GM21825 (cell line): ENCODE measurements around the gene HID1.

Source experiments
- ATAC-seq: cut with Tn5 transposase; IDR thresholded peaks from one replicate; pipeline ENCODE4 v1.9.1; 2021; ENCODE audit warnings: mild to moderate bottlenecking, moderate library complexity; ENCODE audit not compliant: unreplicated experiment

Gene HID1

GRCh38 chr17:74951680-74952421 is 20.7 kb downstream of the HID1 start:
- no peak for ATAC-seq

- no peak for ATAC-seq
These were observed 21.5 kb downstream of the HID1 start for GRCh38 chr17:74951065-74951464.

GRCh38 chr17:74950207-74950606 is 22.4 kb downstream of the HID1 start:
- no peak for ATAC-seq

GRCh38 chr17:74949455-74950115 is 23.0 kb downstream of the HID1 start:
- ATAC-seq: no peak

GRCh38 chr17:74947041-74947754 is 25.4 kb downstream of the HID1 start:
- ATAC-seq: no peak

GRCh38 chr17:74946641-74947040 is 25.9 kb downstream of the HID1 start:
- no peak for ATAC-seq

- no peak for ATAC-seq
These were observed 27.0 kb downstream of the HID1 start for GRCh38 chr17:74945543-74945942.

- no peak for ATAC-seq
These were observed 28.6 kb downstream of the HID1 start for GRCh38 chr17:74943808-74944522.

- ATAC-seq: no peak
These were observed 31.3 kb downstream of the HID1 start for GRCh38 chr17:74941128-74941725.

GRCh38 chr17:74939534-74939933 is 33.0 kb downstream of the HID1 start:
- no peak for ATAC-seq

GRCh38 chr17:74938194-74938950 is 34.2 kb downstream of the HID1 start:
- ATAC-seq: no peak

GRCh38 chr17:74937064-74938051 is 35.2 kb downstream of the HID1 start:
- ATAC-seq: no peak

GRCh38 chr17:74936470-74936799 is 36.1 kb downstream of the HID1 start:
- ATAC-seq: no peak

GRCh38 chr17:74935585-74936469 is 36.7 kb downstream of the HID1 start, which contains the start of gene OTOP3:
TSS of gene OTOP3 (plus strand) at chr17:74935898. CDS start at chr17:74935922, 24 bp downstream.
- no peak for ATAC-seq

GRCh38 chr17:74935048-74935447 is 37.5 kb downstream of the HID1 start:
- ATAC-seq: no peak

- no peak for ATAC-seq
These were observed 42.0 kb downstream of the HID1 start for GRCh38 chr17:74930535-74931036.

GRCh38 chr17:74928786-74929185 is 43.8 kb downstream of the HID1 start:
- no peak for ATAC-seq

- ATAC-seq: no peak
These were observed 47.3 kb downstream of the HID1 start for GRCh38 chr17:74925242-74925641.
